ENCODE data around the gene SMC5. TPM values are rescaled to one million over a fixed set of nuclear protein-coding genes. Genes with fewer than 3 reads are reported as not detected.
A peak's percentile ranks its signal among the peaks of the same experiment; 100 is the strongest.

The SMC5 gene
- total and polyA plus RNA-seq, 8 donors: 7.9 to 93.8 (median 14.6) TPM

GRCh38 chr9:70392189-70392588 lies 133.4 kb downstream of the SMC5 start:
- intact Hi-C loops (cut with DNase I; ENCODE audit: low total_unique reads): no loop called here
- no peaks in the 10 kb centered on the region for H3K27me3 ChIP-seq
- 64 to 78% (median 67%) methylated on average over 2 of the region's 2 CpGs for WGBS, 5 donors
- peaks cover 0 to 11% (median 7%) of the 10 kb centered on the region in 4 donors for H3K36me3 ChIP-seq
- no peaks in the 10 kb centered on the region for H3K9me3 ChIP-seq
- no peak for DNase-seq
- no peak overlapping the region for H3K4me3 ChIP-seq
- peak overlapping the region in 3 of 5 donors; percentile 8 to 64 (median 44) for H3K27ac ChIP-seq
- TF ChIP-seq POLR2AphosphoS5 (IDR thresholded peaks at IDR 0.05) (no peak), CTCF (IDR thresholded peaks at IDR 0.05) (peak in 1 of 7 experiments; percentile 9), EP300 (IDR thresholded peaks at IDR 0.05) (no peak), POLR2A (IDR thresholded peaks at IDR 0.05) (no peak)
- peaks cover 64 to 98% (median 88%) of the 10 kb centered on the region in 4 donors for H3K4me1 ChIP-seq

DNA sequence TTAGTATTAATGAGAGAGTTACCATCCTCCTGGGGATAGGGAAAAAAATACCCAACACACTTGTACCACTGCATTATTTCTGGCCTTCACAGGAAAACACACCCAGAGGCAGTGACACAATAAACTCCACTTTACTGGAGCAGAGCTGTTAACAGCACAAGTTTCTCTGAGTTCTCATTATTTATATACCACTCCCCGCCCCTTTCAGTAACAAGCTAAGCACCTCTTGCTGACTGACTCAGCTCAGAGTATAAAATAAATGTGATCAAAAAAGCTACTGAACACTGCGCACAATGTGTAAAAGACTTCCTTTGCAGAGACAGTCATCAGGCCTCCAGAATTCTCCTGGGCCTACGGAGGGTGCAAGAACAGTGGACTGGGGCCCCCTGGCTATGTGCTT lies 134.1 kb downstream of the SMC5 start:
- WGBS, 5 donors: 60 to 80% (median 67%) methylated on average over 3 of the region's 3 CpGs
- TF ChIP-seq POLR2A (IDR thresholded peaks at IDR 0.05) (no peak), CTCF (IDR thresholded peaks at IDR 0.05) (no peak), EP300 (IDR thresholded peaks at IDR 0.05) (no peak), POLR2AphosphoS5 (IDR thresholded peaks at IDR 0.05) (no peak)
- H3K4me1 ChIP-seq: peaks cover 70 to 98% (median 92%) of the 10 kb centered on the region in 4 donors

GRCh38 chr9:70395652-70396051 lies 136.9 kb downstream of the SMC5 start:
- no peaks in the 10 kb centered on the region for H3K9me3 ChIP-seq
- H3K36me3 ChIP-seq: no peaks in the 10 kb centered on the region
- 77 to 84% (median 79%) methylated on average over 6 of the region's 6 CpGs for WGBS, 5 donors
- H3K27me3 ChIP-seq: no peaks in the 10 kb centered on the region
- H3K27ac ChIP-seq: peak overlapping the region in 1 of 5 donors; percentile 25
- TF ChIP-seq EP300 (IDR thresholded peaks at IDR 0.05): no peak
- TF ChIP-seq CTCF (IDR thresholded peaks at IDR 0.05): no peak
- no peak for TF ChIP-seq POLR2A (IDR thresholded peaks at IDR 0.05)
- no peak overlapping the region for H3K4me3 ChIP-seq
- no peak for DNase-seq
- intact Hi-C loops (cut with DNase I; ENCODE audit: low total_unique reads): no loop called here
- peaks cover 82 to 98% (median 95%) of the 10 kb centered on the region in 4 donors for H3K4me1 ChIP-seq

More for the DNA sequence above, 134.1 kb downstream of the SMC5 start:
- intact Hi-C loops (cut with DNase I; ENCODE audit: low total_unique reads): no loop called here
- Histone ChIP-seq H3K36me3 (peaks cover 0 to 5% (median under 1%) of the 10 kb centered on the region in 4 donors), H3K9me3 (no peaks in the 10 kb centered on the region), H3K27ac (peak overlapping the region in 4 of 5 donors; percentile 38 to 64 (median 45)), H3K27me3 (no peaks in the 10 kb centered on the region), H3K4me3 (peak overlapping the region in 2 of 4 donors; percentile 14 to 18)
- DNase-seq: no peak

GRCh38 chr9:70398145-70398556 lies 139.4 kb downstream of the SMC5 start:
- Histone ChIP-seq H3K27me3 (no peaks in the 10 kb centered on the region), H3K4me3 (peak overlapping the region in 1 of 4 donors; percentile 18), H3K27ac (peak overlapping the region in 4 of 5 donors; percentile 32 to 73 (median 52)), H3K4me1 (peaks cover 80 to 98% (median 93%) of the 10 kb centered on the region in 4 donors), H3K9me3 (no peaks in the 10 kb centered on the region), H3K36me3 (no peaks in the 10 kb centered on the region)
- WGBS, 5 donors: 9 to 25% (median 22%) methylated on average over 4 of the region's 4 CpGs
- intact Hi-C loops (cut with DNase I; ENCODE audit: low total_unique reads): no loop called here
- peak in 1 of 2 donors; percentile 36 for DNase-seq
- TF ChIP-seq POLR2AphosphoS5 (IDR thresholded peaks at IDR 0.05): peak in 2 of 3 donors; percentile 8 to 58
- no peak for TF ChIP-seq CTCF (IDR thresholded peaks at IDR 0.05)
